Kidney epithelial cell (primary cell): ENCODE measurements around the gene GUCY1A1. TPM values are rescaled to one million over a fixed set of nuclear protein-coding genes. Genes with fewer than 3 reads are reported as not detected.
A peak's percentile ranks its signal among the peaks of the same experiment; 100 is the strongest.

Experiments used
- DNase-seq: peaks from one replicate; pipeline ENCODE4 v3.0.0-alpha.2; 2010; ENCODE audit warnings: low read depth
- H3K27me3 ChIP-seq: 2 replicates; pipeline ENCODE4 v1.6.0; 2011; ENCODE audit warnings: low read length; ENCODE audit not compliant: control insufficient read depth, insufficient read depth
- H3K36me3 ChIP-seq: 2 replicates; pipeline ENCODE4 v1.5.1; 2011; ENCODE audit warnings: low read length; ENCODE audit not compliant: control insufficient read depth, insufficient read depth
- H3K4me3 ChIP-seq: 2 replicates; pipeline ENCODE4 v1.5.1; 2011; ENCODE audit warnings: low read depth, mild to moderate bottlenecking, control low read depth, low read length
- CTCF ChIP-seq: IDR thresholded peaks from 2 replicates; pipeline ENCODE4 v1.5.1; 2011; ENCODE audit warnings: mild to moderate bottlenecking, moderate library complexity, low read length, control low read depth, inconsistent platforms; ENCODE audit not compliant: insufficient read depth, poor library complexity, severe bottlenecking
- total RNA-seq: library from RNA; depleted of rRNA; stranded (reverse); fragments of >200 nt; gene quantifications from 2 replicates; pipeline ENCODE4 v1.2.3, GENCODE V29; 2015

Gene GUCY1A1
- total RNA-seq, 1 donor from 2014 or later: 3.1 TPM

DNA sequence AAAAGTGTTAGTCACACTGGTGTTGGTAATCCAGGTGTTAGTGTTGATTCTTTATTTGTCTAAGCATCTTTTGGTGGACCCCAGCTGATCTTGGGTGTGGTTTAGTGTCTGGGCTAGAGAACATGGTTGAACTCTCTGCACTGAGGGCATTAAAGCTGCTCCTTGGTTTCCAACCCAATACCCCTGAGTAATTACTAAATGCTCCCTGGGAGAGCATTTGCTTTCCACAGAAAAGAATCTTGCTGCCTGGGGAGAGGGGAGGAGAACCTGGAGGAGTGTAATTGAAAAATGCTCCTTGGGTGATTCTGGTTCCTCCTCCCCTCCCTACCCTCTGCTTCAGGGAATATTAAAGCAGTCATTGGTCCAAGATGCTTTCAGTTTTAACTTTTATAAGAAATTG, 95.3 kb downstream of the GUCY1A1 start:
- DNase-seq: peak; percentile 48
- Histone ChIP-seq H3K27me3 (no peaks in the 10 kb centered on the region), H3K4me3 (no peak overlapping the region), H3K36me3 (no peaks in the 10 kb centered on the region)
- TF ChIP-seq CTCF: no peak

DNA sequence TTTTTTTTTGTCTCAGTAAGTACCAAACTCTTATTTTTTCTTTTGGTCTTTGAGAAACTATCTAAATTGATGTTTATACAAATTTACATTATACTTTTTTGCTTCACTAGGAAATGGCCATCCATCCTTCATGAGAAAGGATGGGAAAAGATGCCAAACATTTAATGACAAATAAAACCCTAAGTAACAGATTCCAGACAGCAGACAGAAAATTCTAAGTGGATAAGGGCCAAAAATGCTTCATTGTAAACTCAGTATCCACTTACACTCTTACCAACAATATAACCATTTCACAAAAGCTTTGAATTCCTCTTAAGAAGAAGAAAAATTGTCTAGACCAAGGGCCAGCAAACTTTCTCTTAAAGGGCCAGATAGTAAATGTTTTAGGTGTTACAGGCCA, 95.7 kb downstream of the GUCY1A1 start:
- Histone ChIP-seq H3K36me3 (no peaks in the 10 kb centered on the region), H3K4me3 (no peak overlapping the region), H3K27me3 (no peaks in the 10 kb centered on the region)
- TF ChIP-seq CTCF: no peak
- no peak for DNase-seq

GRCh38 chr4:155763551-155763950, 96.9 kb downstream of the GUCY1A1 start:
- Histone ChIP-seq H3K4me3 (no peak overlapping the region), H3K27me3 (no peaks in the 10 kb centered on the region), H3K36me3 (no peaks in the 10 kb centered on the region)
- no peak for DNase-seq
- no peak for TF ChIP-seq CTCF

DNA sequence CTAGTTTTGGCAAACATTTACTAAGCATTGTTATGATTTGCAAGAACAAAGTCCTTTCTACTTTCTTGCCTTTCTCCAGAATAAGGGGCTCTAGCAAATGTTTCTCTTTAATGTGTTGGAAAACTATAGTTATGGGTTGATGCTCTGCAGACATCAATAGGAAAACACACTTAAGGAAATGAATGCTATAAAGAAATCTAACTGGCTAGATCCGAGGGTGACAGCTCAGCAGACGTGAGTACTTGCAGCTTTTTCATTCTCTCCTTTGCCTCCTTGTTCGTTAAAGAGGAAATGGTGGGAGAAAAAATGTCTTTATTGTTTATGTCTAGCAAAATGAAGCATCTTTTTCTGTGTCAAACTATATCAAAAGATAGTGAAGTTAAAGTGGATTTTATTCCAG, 98.5 kb downstream of the GUCY1A1 start:
- Histone ChIP-seq H3K4me3 (no peak overlapping the region), H3K36me3 (no peaks in the 10 kb centered on the region), H3K27me3 (no peaks in the 10 kb centered on the region)
- DNase-seq: no peak
- TF ChIP-seq CTCF: no peak

DNA sequence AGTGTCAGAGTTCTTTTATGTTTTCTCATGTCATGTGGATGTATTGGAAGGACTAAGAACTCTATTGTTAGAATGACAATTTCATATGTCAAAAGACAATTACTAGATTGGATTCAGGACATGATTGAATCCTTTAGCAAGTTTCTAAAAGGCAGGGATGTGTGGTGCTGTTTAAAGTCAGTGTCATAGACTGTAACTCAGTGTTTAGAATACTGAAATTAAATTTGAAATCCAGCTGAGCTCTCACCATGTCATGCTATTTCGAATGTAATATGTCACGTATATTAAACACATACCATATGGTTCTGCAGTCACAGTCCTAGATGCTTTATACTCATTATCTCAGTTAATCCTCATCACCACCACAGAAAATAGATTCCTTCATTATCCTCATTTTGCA, 100.0 kb downstream of the GUCY1A1 start:
- no peaks in the 10 kb centered on the region for H3K36me3 ChIP-seq

DNA sequence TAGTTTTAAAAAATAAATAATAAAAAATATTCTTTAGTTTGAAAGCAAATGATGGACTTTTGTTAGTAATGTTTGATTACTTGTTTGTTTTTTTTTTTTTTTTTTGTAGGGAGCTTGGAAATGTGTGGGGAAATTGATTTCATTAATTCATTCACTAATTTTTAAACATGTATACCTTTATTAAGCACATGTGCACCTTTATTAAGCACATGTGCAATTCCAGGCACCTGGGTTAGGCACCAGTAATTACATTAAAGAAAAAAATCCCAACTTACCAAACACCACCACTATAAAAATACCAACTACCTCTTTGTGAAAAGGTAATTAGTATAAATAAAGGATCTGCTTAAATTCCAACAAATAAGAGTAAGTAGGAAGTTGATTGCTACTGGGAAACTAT, 101.7 kb downstream of the GUCY1A1 start:
- Histone ChIP-seq H3K27me3 (no peaks in the 10 kb centered on the region), H3K36me3 (no peaks in the 10 kb centered on the region), H3K4me3 (no peak overlapping the region)
- TF ChIP-seq CTCF: no peak
- DNase-seq: no peak

More for the DNA sequence above, 100.0 kb downstream of the GUCY1A1 start:
- no peaks in the 10 kb centered on the region for H3K27me3 ChIP-seq
- no peak for TF ChIP-seq CTCF
- DNase-seq: no peak
- no peak overlapping the region for H3K4me3 ChIP-seq
